Measurements from ENCODE around the gene ECM2. TPM values are rescaled to one million over a fixed set of nuclear protein-coding genes. Genes with fewer than 3 reads are reported as not detected.

The ECM2 gene
- total RNA-seq, 1 donor from 2014 or later: 10.8 TPM

DNA sequence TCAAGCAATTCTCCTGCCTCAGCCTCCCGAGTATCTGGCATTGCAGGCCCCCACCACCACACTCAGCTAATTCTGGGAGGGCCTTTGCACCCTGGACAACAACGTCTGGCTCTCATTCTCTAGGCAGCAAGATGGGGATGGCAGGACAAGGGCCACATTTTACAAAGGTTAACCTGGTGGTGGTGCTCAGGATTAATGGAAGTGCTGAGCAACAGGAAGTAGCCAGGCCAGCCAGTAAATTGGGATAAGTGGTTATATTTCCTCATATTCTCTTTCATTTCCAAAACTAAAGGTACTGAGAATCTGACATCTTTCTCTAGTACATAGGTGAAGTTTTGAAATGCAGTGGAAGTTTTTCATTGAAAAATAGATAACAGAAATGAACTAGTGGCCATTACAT is 28.8 kb downstream of the ECM2 start:
- TF ChIP-seq, protein P1, sequence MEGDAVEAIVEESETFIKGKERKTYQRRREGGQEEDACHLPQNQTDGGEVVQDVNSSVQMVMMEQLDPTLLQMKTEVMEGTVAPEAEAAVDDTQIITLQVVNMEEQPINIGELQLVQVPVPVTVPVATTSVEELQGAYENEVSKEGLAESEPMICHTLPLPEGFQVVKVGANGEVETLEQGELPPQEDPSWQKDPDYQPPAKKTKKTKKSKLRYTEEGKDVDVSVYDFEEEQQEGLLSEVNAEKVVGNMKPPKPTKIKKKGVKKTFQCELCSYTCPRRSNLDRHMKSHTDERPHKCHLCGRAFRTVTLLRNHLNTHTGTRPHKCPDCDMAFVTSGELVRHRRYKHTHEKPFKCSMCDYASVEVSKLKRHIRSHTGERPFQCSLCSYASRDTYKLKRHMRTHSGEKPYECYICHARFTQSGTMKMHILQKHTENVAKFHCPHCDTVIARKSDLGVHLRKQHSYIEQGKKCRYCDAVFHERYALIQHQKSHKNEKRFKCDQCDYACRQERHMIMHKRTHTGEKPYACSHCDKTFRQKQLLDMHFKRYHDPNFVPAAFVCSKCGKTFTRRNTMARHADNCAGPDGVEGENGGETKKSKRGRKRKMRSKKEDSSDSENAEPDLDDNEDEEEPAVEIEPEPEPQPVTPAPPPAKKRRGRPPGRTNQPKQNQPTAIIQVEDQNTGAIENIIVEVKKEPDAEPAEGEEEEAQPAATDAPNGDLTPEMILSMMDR (IDR thresholded peaks at IDR 0.05): no peak
- no peak for TF ChIP-seq POLR2AphosphoS5 (IDR thresholded peaks at IDR 0.05; ENCODE audit: insufficient read depth in 1 of 2, low read depth in 1 of 2)
- no peak for TF ChIP-seq POLR2A (IDR thresholded peaks at IDR 0.05)
- Histone ChIP-seq H3K4me3 (no peak overlapping the region), H3K27me3 (no peaks in the 10 kb centered on the region), H3K36me3 (no peaks in the 10 kb centered on the region), H3K27ac (peak overlapping the region; percentile 66), H3K4me1 (peaks cover 56% of the 10 kb centered on the region), H3K9me3 (no peaks in the 10 kb centered on the region)
- no peak for DNase-seq (ENCODE audit: extremely low spot score in 2 of 2)
- intact Hi-C loops (cut with DNase I): loop anchor here (10.0 kb wide), 1 partner anchor 128 kb away; no protein-coding TSS in a partner anchor

DNA sequence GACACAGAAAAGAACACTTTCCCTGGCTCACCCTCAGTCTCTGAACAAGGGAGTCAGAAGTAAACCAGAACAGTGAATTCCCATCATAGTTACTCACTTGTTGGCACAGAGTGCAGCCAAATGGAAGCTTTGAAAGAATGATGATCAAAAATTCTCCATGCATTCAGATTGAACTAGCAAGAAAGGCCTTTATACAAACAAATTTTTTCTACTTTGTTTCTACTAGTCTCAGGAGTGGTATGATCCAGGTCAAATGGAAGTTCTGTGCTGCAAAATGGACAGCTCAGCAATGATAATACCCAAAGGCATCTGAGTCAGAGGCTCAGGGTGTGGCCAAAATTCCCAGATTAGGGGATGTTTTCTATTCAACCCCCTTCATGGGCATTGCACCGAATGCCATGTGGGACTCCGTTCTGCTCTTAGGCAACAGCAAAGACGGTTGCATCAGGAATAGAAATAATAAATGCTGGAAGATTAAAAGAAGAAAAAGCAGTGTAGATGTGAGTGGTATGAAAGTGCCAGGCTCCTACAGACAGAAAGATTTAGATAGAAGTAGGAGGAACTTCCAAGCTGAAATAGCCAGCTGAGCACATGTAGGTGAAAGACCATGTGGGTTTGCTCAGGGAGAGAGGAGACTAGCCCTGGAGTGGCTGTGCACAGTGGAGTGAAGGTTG is 29.5 kb downstream of the ECM2 start:
- Histone ChIP-seq H3K4me1 (peaks cover 56% of the 10 kb centered on the region), H3K27me3 (no peaks in the 10 kb centered on the region), H3K27ac (peak overlapping the region; percentile 66), H3K36me3 (no peaks in the 10 kb centered on the region), H3K9me3 (no peaks in the 10 kb centered on the region), H3K4me3 (no peak overlapping the region)
- peak in 1 of 2 donors; percentile 71 for TF ChIP-seq POLR2AphosphoS5 (IDR thresholded peaks at IDR 0.05; ENCODE audit: insufficient read depth in 1 of 2, low read depth in 1 of 2)
- no peak for TF ChIP-seq POLR2A (IDR thresholded peaks at IDR 0.05)
- intact Hi-C loops (cut with DNase I): loop anchor here (10.0 kb wide), 1 partner anchor 128 kb away; no protein-coding TSS in a partner anchor
- no peak for DNase-seq (ENCODE audit: extremely low spot score in 2 of 2)

DNA sequence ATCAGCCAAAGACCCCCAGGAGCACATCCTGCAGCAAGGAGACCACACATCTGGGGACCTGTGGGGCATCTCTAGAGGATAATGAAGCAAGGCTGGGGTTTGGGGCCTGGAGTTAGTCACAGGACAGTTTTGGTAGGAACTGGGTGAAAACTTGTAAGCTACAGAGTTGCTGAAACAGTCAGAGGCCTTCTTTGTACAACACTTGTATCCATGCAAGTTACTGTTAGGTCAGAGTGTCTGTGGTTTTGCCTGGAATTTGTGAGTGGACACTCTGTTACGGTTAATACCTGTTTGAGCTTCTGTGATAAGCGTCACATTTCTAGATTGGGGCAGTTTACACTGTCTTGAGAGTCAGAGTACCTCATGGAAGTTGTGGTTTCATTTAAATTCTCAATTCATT is 30.9 kb downstream of the ECM2 start:
- Histone ChIP-seq H3K36me3 (no peaks in the 10 kb centered on the region), H3K9me3 (no peaks in the 10 kb centered on the region), H3K4me3 (no peak overlapping the region), H3K4me1 (peaks cover 59% of the 10 kb centered on the region), H3K27me3 (no peaks in the 10 kb centered on the region), H3K27ac (peak overlapping the region; percentile 66)
- TF ChIP-seq, protein P1 (IDR thresholded peaks at IDR 0.05): no peak
- no peak for TF ChIP-seq POLR2A (IDR thresholded peaks at IDR 0.05)
- TF ChIP-seq POLR2AphosphoS5 (IDR thresholded peaks at IDR 0.05; ENCODE audit: insufficient read depth in 1 of 2, low read depth in 1 of 2): no peak
- intact Hi-C loops (cut with DNase I): loop anchor here (10.0 kb wide), 1 partner anchor 130 kb away; no protein-coding TSS in a partner anchor
- DNase-seq (ENCODE audit: extremely low spot score in 2 of 2): no peak

DNA sequence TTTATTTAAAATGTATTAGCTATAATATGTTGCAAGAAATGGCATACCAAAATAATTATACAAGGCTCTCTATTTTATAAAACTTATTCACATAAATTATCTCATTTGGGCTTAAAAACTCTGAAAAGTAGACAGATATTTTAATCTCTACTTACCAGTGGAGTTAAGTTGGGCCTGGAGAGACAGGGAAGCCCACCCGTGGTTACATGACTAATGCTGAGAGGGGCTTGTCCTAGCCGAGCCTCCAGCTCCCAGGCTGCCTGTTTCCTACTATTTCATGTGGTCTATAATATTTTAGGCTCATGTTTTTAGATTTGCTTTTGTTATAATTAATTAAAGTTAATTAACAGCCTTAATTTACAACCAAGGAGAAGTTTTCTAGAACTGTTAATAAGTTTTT is 32.6 kb downstream of the ECM2 start:
- H3K4me1 ChIP-seq: peaks cover 59% of the 10 kb centered on the region
- DNase-seq (ENCODE audit: extremely low spot score in 2 of 2): no peak
- no peaks in the 10 kb centered on the region for H3K36me3 ChIP-seq
- H3K27ac ChIP-seq: no peak overlapping the region
- TF ChIP-seq POLR2A (IDR thresholded peaks at IDR 0.05) (no peak), POLR2AphosphoS5 (IDR thresholded peaks at IDR 0.05; ENCODE audit: insufficient read depth in 1 of 2, low read depth in 1 of 2) (no peak)
- TF ChIP-seq, protein P1 (IDR thresholded peaks at IDR 0.05): no peak
- H3K27me3 ChIP-seq: no peaks in the 10 kb centered on the region
- H3K9me3 ChIP-seq: no peaks in the 10 kb centered on the region
- intact Hi-C loops (cut with DNase I): loop anchor here (10.0 kb wide), 1 partner anchor 132 kb away; no protein-coding TSS in a partner anchor
- H3K4me3 ChIP-seq: no peak overlapping the region

DNA sequence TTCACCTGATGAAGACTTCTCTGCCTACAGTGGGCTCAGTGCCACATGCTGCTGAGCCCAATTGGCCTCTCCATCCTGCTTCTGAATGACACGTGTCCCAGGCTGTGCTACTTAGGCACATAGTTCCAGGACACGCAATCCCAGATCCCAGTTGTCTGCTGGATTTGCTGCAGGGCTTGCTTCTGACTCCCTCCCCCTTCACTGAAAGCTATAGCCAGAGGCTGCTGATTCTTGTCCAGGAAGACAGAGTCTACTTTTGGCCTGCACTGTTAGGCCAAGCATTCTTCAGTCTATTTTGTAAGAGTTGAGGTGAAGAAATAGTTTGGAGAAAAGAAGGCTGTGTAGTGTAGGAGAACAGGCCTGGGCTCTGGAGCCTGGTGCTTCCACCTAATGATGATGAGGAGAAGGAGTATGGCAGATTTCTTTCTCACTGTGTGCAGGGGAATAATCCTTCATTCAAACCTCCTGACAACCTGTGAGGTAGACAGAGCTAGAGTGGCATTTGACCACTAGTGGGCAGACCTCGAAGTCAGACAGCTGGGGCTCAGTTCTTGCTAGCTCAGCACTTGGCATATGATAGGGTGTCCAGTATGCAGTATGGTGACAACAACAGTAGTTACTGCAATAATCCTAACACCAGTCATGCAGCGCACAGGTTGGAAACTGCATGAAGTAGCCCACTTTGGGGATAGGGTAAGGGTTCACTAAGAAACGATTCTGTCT is 34.0 kb downstream of the ECM2 start:
- no peaks in the 10 kb centered on the region for H3K27me3 ChIP-seq
- no peaks in the 10 kb centered on the region for H3K36me3 ChIP-seq
- TF ChIP-seq, protein P1 (IDR thresholded peaks at IDR 0.05): no peak
- TF ChIP-seq POLR2A (IDR thresholded peaks at IDR 0.05): no peak
- peak in 1 of 2 donors; percentile 40 for TF ChIP-seq POLR2AphosphoS5 (IDR thresholded peaks at IDR 0.05; ENCODE audit: insufficient read depth in 1 of 2, low read depth in 1 of 2)
- no peak overlapping the region for H3K4me3 ChIP-seq
- DNase-seq (ENCODE audit: extremely low spot score in 2 of 2): no peak
- H3K27ac ChIP-seq: peak overlapping the region; percentile 55
- intact Hi-C loops (cut with DNase I): loop anchor here (10.0 kb wide), 1 partner anchor 133 kb away; no protein-coding TSS in a partner anchor
- H3K9me3 ChIP-seq: no peaks in the 10 kb centered on the region
- peaks cover 46% of the 10 kb centered on the region for H3K4me1 ChIP-seq
